Fibroblast of mammary gland (primary cell): ENCODE results near the gene PALD1.

Experiments used
- DNase-seq: peaks from one replicate; pipeline ENCODE4 v3.0.0-alpha.2; 2010; ENCODE audit warnings: low read depth
- H3K4me3 ChIP-seq: 2 replicates; pipeline ENCODE4 v1.5.1; 2011; ENCODE audit warnings: low read depth, mild to moderate bottlenecking, low read length, moderate library complexity; ENCODE audit not compliant: control insufficient read depth
- CTCF ChIP-seq: conservative IDR thresholded peaks from 2 replicates; pipeline ENCODE4 v1.5.1; 2011; ENCODE audit warnings: low read depth, low read length, inconsistent platforms; ENCODE audit not compliant: control insufficient read depth, insufficient read depth

PALD1 gene

GRCh38 chr10:70565556-70566514, 87.3 kb downstream of the PALD1 start:
- DNase-seq: no peak
- TF ChIP-seq CTCF: no peak
- no peak overlapping the region for H3K4me3 ChIP-seq

DNA sequence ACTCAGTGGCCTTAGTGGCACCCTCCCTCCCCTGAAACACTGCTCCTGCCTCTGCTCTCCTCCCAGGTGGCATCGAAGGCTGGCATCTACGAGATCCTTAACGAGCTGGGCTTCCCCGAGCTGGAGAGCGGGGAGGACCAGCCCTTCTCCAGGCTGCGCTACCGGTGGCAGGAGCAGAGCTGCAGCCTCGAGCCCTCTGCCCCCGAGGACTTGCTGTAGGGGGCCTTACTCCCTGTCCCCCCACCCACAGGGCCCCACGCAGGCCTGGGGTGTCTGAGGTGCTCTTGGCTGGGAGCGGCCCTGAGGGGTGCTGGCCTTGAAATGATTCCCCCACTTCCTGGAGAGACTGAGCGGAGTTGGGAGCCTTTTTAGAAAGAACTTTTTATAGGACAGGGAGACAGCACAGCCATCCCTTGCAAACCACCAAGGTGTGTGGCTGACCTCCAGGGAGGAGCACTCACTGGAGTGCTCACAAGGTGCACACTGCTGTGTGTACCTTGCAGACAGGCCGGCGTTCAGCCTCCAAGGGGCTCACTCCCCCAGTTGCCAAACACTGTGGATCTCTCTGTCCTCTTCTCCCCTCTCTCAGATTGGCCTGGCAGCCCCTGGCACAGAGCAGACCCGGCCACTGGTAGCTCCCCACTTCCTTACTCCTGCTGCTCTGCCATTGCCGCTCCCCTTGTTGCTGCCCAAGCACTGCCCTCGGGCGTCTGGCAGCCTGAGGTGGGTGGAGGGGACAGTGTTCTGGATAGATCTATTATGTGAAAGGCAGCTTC, 88.1 kb downstream of the PALD1 start:
- DNase-seq: no peak
- TF ChIP-seq CTCF: no peak
- no peak overlapping the region for H3K4me3 ChIP-seq

DNA sequence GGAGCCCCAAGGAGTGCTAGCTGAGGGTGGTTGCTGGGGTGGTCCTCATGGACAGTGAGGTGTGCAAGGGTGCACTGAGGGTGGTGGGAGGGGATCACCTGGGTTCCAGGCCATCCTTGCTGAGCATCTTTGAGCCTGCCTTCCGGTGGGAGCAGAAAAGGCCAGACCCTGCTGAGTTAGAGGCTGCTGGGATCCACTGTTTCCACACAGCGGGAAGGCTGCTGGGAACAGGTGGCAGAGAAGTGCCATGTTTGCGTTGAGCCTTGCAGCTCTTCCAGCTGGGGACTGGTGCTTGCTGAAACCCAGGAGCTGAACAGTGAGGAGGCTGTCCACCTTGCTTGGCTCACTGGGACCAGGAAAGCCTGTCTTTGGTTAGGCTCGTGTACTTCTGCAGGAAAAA, 89.0 kb downstream of the PALD1 start:
- no peak for DNase-seq
- no peak overlapping the region for H3K4me3 ChIP-seq
- no peak for TF ChIP-seq CTCF

DNA sequence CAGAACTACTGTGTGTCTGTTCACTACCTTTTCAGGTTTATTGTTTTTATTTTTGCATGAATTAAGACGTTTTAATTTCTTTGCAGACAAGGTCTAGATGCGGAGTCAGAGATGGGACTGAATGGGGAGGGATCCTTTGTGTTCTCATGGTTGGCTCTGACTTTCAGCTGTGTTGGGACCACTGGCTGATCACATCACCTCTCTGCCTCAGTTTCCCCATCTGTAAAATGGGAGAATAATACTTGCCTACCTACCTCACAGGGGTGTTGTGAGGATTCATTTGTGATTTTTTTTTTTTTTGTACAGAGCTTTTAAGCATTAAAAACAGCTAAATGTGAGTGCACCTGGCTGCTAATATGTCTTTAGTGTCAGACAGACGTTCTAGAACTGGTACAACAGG, 89.5 kb downstream of the PALD1 start:
- no peak for DNase-seq
- H3K4me3 ChIP-seq: no peak overlapping the region
- no peak for TF ChIP-seq CTCF

DNA sequence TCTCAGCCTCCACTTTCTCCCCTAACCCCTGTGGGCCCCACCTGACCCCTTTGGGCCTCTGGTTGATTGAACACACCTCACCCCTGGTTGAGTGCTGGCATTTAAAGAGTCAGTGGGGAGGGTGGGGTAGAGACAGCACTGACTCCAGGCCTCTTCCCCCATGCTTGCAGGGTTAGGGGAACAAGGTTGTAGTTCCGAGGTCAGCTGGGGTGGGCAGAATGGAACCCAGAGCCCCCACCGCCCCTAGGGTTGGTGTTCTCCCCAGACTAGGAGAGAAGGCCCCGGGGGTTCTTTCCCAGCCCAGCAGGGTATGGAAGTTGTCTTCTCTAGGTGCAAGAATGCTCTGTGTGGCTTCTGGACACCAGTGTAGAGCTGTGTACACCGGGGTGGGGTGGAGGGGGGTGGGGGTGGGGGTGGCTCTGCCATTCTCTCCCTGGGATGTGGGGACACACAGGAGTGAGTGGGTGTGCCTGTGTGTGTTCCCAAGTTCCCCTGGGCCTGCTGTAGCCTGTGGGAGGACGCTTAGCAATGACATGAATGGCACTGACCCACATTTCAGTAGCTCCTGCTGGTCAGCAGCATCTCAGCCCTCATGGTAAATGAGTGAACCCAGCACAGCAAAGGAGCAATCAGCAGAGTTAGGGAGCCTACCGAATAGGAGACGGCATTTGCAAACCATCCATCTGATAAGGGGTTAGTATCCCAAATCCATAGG, 90.4 kb downstream of the PALD1 start:
- DNase-seq: no peak
- TF ChIP-seq CTCF: no peak
- no peak overlapping the region for H3K4me3 ChIP-seq

GRCh38 chr10:70571236-70571635, 92.7 kb downstream of the PALD1 start:
- H3K4me3 ChIP-seq: no peak overlapping the region
- no peak for DNase-seq
- TF ChIP-seq CTCF: no peak
